Neural progenitor cell (in vitro differentiated cells): Measurements from ENCODE around the gene FYN. TPM values are rescaled to one million over a fixed set of nuclear protein-coding genes. Genes with fewer than 3 reads are reported as not detected.

Source experiments
- DNase-seq: peaks from one replicate; pipeline ENCODE4 v3.0.0-alpha.2; 2016; ENCODE audit warnings: low spot score
- H2AFZ ChIP-seq: fragments of 200-600 bp; sonication (generic); replicated peaks from 2 replicates; pipeline ENCODE4 v1.6.1; 2016; ENCODE audit warnings: antibody characterized with exemption
- H3F3A ChIP-seq: fragments of 200-600 bp; sonication (generic); 2 replicates; pipeline ENCODE4 v1.6.1; 2016; ENCODE audit warnings: antibody characterized with exemption, low read depth
- H3K27ac ChIP-seq: fragments of 200-600 bp; sonication (generic); 2 replicates; pipeline ENCODE4 v1.5.1; 2016; ENCODE audit warnings: mild to moderate bottlenecking
- H3K27me3 ChIP-seq: fragments of 200-600 bp; sonication (generic); 2 replicates; pipeline ENCODE4 v1.6.1; 2016; ENCODE audit warnings: mild to moderate bottlenecking, moderate library complexity
- H3K36me3 ChIP-seq: fragments of 200-600 bp; sonication (generic); 2 replicates; pipeline ENCODE4 v1.5.1; 2016
- H3K4me1 ChIP-seq: fragments of 200-600 bp; sonication (generic); 2 replicates; pipeline ENCODE4 v1.6.1; 2016; ENCODE audit warnings: mixed run types
- H3K4me2 ChIP-seq: fragments of 200-600 bp; sonication (generic); 2 replicates; pipeline ENCODE4 v1.6.1; 2016
- H3K4me3 ChIP-seq: fragments of 200-600 bp; sonication (generic); 2 replicates; pipeline ENCODE4 v1.5.1; 2016
- H3K79me2 ChIP-seq: fragments of 200-600 bp; sonication (generic); 2 replicates; pipeline ENCODE4 v1.6.1; 2016; ENCODE audit warnings: low read depth
- H3K9ac ChIP-seq: fragments of 200-600 bp; sonication (generic); 2 replicates; pipeline ENCODE4 v1.6.1; 2016
- H3K9me3 ChIP-seq: fragments of 200-600 bp; sonication (generic); 2 replicates; pipeline ENCODE4 v1.5.1; 2016; ENCODE audit warnings: low read depth
- H4K20me1 ChIP-seq: fragments of 200-600 bp; sonication (generic); 2 replicates; pipeline ENCODE4 v1.6.1; 2016; ENCODE audit warnings: low read depth
- H3K27ac Mint-ChIP-seq: 3 replicates; pipeline ENCODE4 v1.8.0; 2021; ENCODE audit warnings: mixed read lengths
- H3K27me3 Mint-ChIP-seq: 2 replicates; pipeline ENCODE4 v1.8.0; 2022; ENCODE audit warnings: low read depth, mild to moderate bottlenecking, inconsistent platforms, moderate library complexity, mixed read lengths; ENCODE audit not compliant: insufficient read depth
- H3K36me3 Mint-ChIP-seq: 3 replicates; pipeline ENCODE4 v1.8.0; 2021; ENCODE audit warnings: mixed read lengths
- H3K4me1 Mint-ChIP-seq: 3 replicates; pipeline ENCODE4 v1.8.0; 2021; ENCODE audit warnings: mixed read lengths
- H3K4me3 Mint-ChIP-seq: 3 replicates; pipeline ENCODE4 v1.8.0; 2021; ENCODE audit warnings: mild to moderate bottlenecking, moderate library complexity, mixed read lengths
- H3K9me3 Mint-ChIP-seq: 3 replicates; pipeline ENCODE4 v1.8.0; 2020; ENCODE audit warnings: mixed read lengths
- CTCF ChIP-seq: fragments of 200-600 bp; sonication (generic); IDR thresholded peaks from 2 replicates; pipeline ENCODE4 v1.5.1; 2017; ENCODE audit warnings: antibody characterized with exemption, mild to moderate bottlenecking
- EZH2 ChIP-seq: fragments of 200-600 bp; sonication (generic); IDR thresholded peaks from 2 replicates; pipeline ENCODE4 v1.6.1; 2017; ENCODE audit warnings: antibody characterized with exemption, mild to moderate bottlenecking, moderate library complexity
- EZH2phosphoT487 ChIP-seq: fragments of 200-600 bp; sonication (generic); IDR thresholded peaks from 2 replicates; pipeline ENCODE4 v1.6.1; 2017; ENCODE audit warnings: antibody characterized with exemption
- total RNA-seq: library from RNA; depleted of rRNA; stranded (reverse); fragments of >200 nt; gene quantifications from 2 replicates; pipeline ENCODE4 v1.2.3, GENCODE V29; 2015; ENCODE audit warnings: low replicate concordance

Gene FYN
- total RNA-seq, 1 donor from 2014 or later = 167 TPM

GRCh38 chr6:111714416-111715270 lies 158.6 kb downstream of the FYN start:
- Histone ChIP-seq H3K4me3 (no peak overlapping the region), H3K9ac (no peak overlapping the region), H3K36me3 (no peaks in the 10 kb centered on the region), H3K4me2 (no peak overlapping the region), H3K4me1 (peaks cover 22% of the 10 kb centered on the region), H3K79me2 (no peaks in the 10 kb centered on the region), H2AFZ (no peak overlapping the region), H3K27ac (no peak overlapping the region), H3K27me3 (no peaks in the 10 kb centered on the region), H4K20me1 (no peaks in the 10 kb centered on the region), H3F3A (peaks cover 8% of the 10 kb centered on the region), H3K9me3 (no peaks in the 10 kb centered on the region)
- H3K27me3 Mint-ChIP-seq = peaks cover 11% of the 10 kb centered on the region
- no peak overlapping the region for H3K27ac Mint-ChIP-seq
- no peak for TF ChIP-seq CTCF
- no peak for TF ChIP-seq EZH2phosphoT487
- no peak for TF ChIP-seq EZH2
- DNase-seq = no peak
- H3K4me1 Mint-ChIP-seq = peaks cover 42% of the 10 kb centered on the region
- H3K4me3 Mint-ChIP-seq = no peak overlapping the region
- H3K9me3 Mint-ChIP-seq = no peaks in the 10 kb centered on the region
- H3K36me3 Mint-ChIP-seq = peaks cover 37% of the 10 kb centered on the region

GRCh38 chr6:111713811-111714210 lies 159.4 kb downstream of the FYN start:
- H3K79me2 ChIP-seq = no peaks in the 10 kb centered on the region
- no peak for DNase-seq
- no peak overlapping the region for H3K4me3 ChIP-seq
- no peaks in the 10 kb centered on the region for H3K27me3 ChIP-seq
- no peak overlapping the region for H3K27ac ChIP-seq
- H3K4me1 Mint-ChIP-seq = peaks cover 47% of the 10 kb centered on the region
- no peaks in the 10 kb centered on the region for H3K36me3 ChIP-seq
- peaks cover 11% of the 10 kb centered on the region for H3K27me3 Mint-ChIP-seq
- no peaks in the 10 kb centered on the region for H3K9me3 ChIP-seq
- peaks cover 8% of the 10 kb centered on the region for H3F3A ChIP-seq
- peaks cover 19% of the 10 kb centered on the region for H3K4me1 ChIP-seq
- TF ChIP-seq EZH2 = no peak
- no peak for TF ChIP-seq CTCF
- TF ChIP-seq EZH2phosphoT487 = no peak
- H3K27ac Mint-ChIP-seq = no peak overlapping the region
- H2AFZ ChIP-seq = no peak overlapping the region
- H3K9me3 Mint-ChIP-seq = no peaks in the 10 kb centered on the region
- no peak overlapping the region for H3K4me2 ChIP-seq
- H3K4me3 Mint-ChIP-seq = no peak overlapping the region
- peaks cover 33% of the 10 kb centered on the region for H3K36me3 Mint-ChIP-seq
- no peaks in the 10 kb centered on the region for H4K20me1 ChIP-seq
- H3K9ac ChIP-seq = no peak overlapping the region

- Mint-ChIP-seq H3K4me3 (no peak overlapping the region), H3K4me1 (peaks cover 48% of the 10 kb centered on the region), H3K9me3 (no peaks in the 10 kb centered on the region), H3K27ac (peak overlapping the region; percentile 60), H3K36me3 (peaks cover 28% of the 10 kb centered on the region), H3K27me3 (peaks cover 8% of the 10 kb centered on the region)
- Histone ChIP-seq H3K4me3 (no peak overlapping the region), H4K20me1 (no peaks in the 10 kb centered on the region), H3K27me3 (no peaks in the 10 kb centered on the region), H3K27ac (no peak overlapping the region), H3K79me2 (no peaks in the 10 kb centered on the region), H3K9me3 (no peaks in the 10 kb centered on the region), H3K36me3 (no peaks in the 10 kb centered on the region), H3K4me2 (no peak overlapping the region), H3K4me1 (peaks cover 17% of the 10 kb centered on the region), H3F3A (peaks cover 8% of the 10 kb centered on the region), H2AFZ (no peak overlapping the region), H3K9ac (no peak overlapping the region)
- no peak for TF ChIP-seq EZH2phosphoT487
- no peak for TF ChIP-seq EZH2
- no peak for TF ChIP-seq CTCF
- DNase-seq = no peak
Observed at GRCh38 chr6:111713236-111713635, 160.0 kb downstream of the FYN start.
